Psoas muscle (tissue), 8 donors: ENCODE data around the gene GSTM4. TPM values are rescaled to one million over a fixed set of nuclear protein-coding genes. Genes with fewer than 3 reads are reported as not detected.
"Not testable (repeated sequence)": the region's sequence is repeated elsewhere in the genome, so short reads cannot be mapped to it uniquely, and the experiment has no call there.

ENCODE experiments used
- ATAC-seq, 4 donors: fragments of 200-7000 bp; cut with Tn5 transposase; one replicate each; pipeline ENCODE4 v1.9.1; 2020; ENCODE audit warnings: moderate library complexity in 3 of 4, mild to moderate bottlenecking in 2 of 4
- DNase-seq, 2 donors: peaks; one replicate each; pipeline ENCODE4 v3.0.0-alpha.2; 2020
- H3K27ac ChIP-seq: fragments of 200-600 bp; one replicate; pipeline ENCODE4 v1.8.0; 2022
- H3K27me3 ChIP-seq, 3 donors: fragments of 200-600 bp in 1 of 3; one replicate each; pipeline versions ENCODE4 v1.6.1 to v1.8.0; 2013 to 2022; ENCODE audit warnings: low read length in 2 of 3, mild to moderate bottlenecking in 2 of 3, moderate library complexity in 1 of 3; ENCODE audit not compliant: insufficient read depth in 3 of 3
- H3K36me3 ChIP-seq, 2 donors: fragments of 200-600 bp in 1 of 2; one replicate each; pipeline versions ENCODE4 v1.6.1 to v1.8.0; 2013 to 2022; ENCODE audit warnings: low read depth in 1 of 2, mild to moderate bottlenecking in 1 of 2, moderate library complexity in 1 of 2; ENCODE audit not compliant: insufficient read depth in 1 of 2
- H3K4me1 ChIP-seq: fragments of 200-600 bp; one replicate; pipeline ENCODE4 v1.8.0; 2022
- H3K4me3 ChIP-seq: fragments of 200-600 bp; one replicate; pipeline ENCODE4 v1.8.0; 2022; ENCODE audit warnings: mild to moderate bottlenecking
- H3K9me3 ChIP-seq: fragments of 200-600 bp; one replicate; pipeline ENCODE4 v1.8.0; 2022
- WGBS, 3 donors: extraction: QIAGEN DNeasy Blood & Tissue Kit; methylation state at CpG; one replicate each; pipeline versions ENCODE4 v1.1.6 to v1.1.7; 2013; 5-methylcytosine and 5-hydroxymethylcytosine counted together
- intact Hi-C, 2 donors: fragments of 100-400 bp; cut with DNase I; formaldehyde crosslinking; loops; one replicate each; pipeline versions ENCODE4 v1.11.0 to v1.14.2; 2022
- polyA plus RNA-seq, 3 donors: library from polyadenylated mRNA; stranded (reverse); fragments of 200-250 nt; gene quantifications; one replicate each; pipeline ENCODE4 v1.2.3, GENCODE V29; 2013
- total RNA-seq, 4 donors: library from RNA; stranded (reverse); fragmentation: NEBNext Ultra II Directional in 2 of 4; extraction: Animal tissue kit (Norgen Biotek cat#: 25700) in 2 of 4; gene quantifications; one replicate each; pipeline versions ENCODE4 v1.2.1 to v1.2.4, GENCODE V29; 2021 to 2023
- TF ChIP-seq, protein P1 (sequence below): fragments of 200-600 bp; IDR thresholded peaks from one replicate; pipeline ENCODE4 v1.8.0; 2022; ENCODE audit warnings: antibody characterized with exemption
- donor health status: healthy with polysubstance abuse.
- donor health status: DM: no; HTN: no; CAD: no; lungs with moderate emphysema.
- donor health status: Bipolar disorder and iron deficiency.
- donor health status: healthy.
- donor health status: DM: yes; HTN: yes; CAD: no.
- donor health status: DM: no; HTN: no; CAD: no.
- donor health status: DM: no; HTN: no; CAD: no.
- donor health status: DM: yes; HTN: yes; CAD: no.

The GSTM4 gene
- total and polyA plus RNA-seq, 7 donors, result 26.0 to 56.2 (median 42.9) TPM

DNA sequence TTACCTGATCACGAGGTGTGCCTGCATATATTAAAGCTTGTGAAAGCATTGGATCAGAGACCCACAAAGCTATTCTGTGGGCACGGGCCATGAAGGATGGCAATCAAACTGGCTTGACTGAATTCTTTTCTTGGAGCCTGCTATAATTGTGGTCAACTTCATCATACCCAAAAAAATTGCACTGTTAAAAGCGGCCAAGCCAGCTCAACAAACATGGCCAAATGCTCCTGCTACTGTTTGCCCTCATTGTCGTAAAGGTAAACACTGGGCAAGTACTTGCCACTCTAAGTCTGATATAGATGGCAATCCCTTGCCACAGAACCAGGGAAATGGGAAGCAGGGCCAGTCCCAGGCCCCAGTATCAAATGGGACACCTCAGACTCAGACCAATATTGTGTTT is 49.5 kb downstream of the GSTM4 start:
- no peak overlapping the region for H3K4me3 ChIP-seq
- H3K4me1 ChIP-seq, result no peaks in the 10 kb centered on the region
- 93 to 94% (median 94%) methylated on average over 4 of the region's 4 CpGs for WGBS, 3 donors
- H3K9me3 ChIP-seq, result no peaks in the 10 kb centered on the region
- no peak for DNase-seq
- no peaks in the 10 kb centered on the region for H3K27me3 ChIP-seq
- no peaks in the 10 kb centered on the region for H3K36me3 ChIP-seq
- ATAC-seq, result no peak
- intact Hi-C loops, result loop anchor here in 1 of 2 donors (5.0 to 10.0 kb wide), 2 partner anchors 59 to 63 kb away; partner anchors contain the start of gene EPS8L3
- H3K27ac ChIP-seq, result no peak overlapping the region
- TF ChIP-seq, protein P1, sequence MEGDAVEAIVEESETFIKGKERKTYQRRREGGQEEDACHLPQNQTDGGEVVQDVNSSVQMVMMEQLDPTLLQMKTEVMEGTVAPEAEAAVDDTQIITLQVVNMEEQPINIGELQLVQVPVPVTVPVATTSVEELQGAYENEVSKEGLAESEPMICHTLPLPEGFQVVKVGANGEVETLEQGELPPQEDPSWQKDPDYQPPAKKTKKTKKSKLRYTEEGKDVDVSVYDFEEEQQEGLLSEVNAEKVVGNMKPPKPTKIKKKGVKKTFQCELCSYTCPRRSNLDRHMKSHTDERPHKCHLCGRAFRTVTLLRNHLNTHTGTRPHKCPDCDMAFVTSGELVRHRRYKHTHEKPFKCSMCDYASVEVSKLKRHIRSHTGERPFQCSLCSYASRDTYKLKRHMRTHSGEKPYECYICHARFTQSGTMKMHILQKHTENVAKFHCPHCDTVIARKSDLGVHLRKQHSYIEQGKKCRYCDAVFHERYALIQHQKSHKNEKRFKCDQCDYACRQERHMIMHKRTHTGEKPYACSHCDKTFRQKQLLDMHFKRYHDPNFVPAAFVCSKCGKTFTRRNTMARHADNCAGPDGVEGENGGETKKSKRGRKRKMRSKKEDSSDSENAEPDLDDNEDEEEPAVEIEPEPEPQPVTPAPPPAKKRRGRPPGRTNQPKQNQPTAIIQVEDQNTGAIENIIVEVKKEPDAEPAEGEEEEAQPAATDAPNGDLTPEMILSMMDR, result no peak

DNA sequence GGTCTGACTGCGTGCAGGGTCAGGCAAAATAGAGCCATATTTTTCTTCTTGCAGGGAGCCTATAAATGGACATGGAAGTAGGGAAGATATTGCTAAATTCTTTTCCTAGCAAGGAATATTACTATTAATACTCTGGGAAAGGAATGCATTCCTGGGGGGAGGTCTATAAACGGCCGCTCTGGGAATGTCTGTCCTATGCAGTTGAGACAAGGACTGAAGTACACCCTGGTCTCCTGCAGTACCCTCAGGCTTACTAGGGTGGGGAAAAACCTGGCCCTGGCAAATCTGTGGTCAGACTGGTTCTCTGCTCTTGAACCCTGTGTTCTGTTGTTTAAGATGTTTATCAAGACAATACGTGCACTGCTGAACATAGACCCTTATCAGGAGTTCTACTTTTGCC is 53.0 kb downstream of the GSTM4 start:
- intact Hi-C loops, result loop anchor here in 1 of 2 donors (5.0 to 10.0 kb wide), 2 partner anchors 56 to 67 kb away; partner anchors contain the start of gene EPS8L3
- H3K9me3 ChIP-seq, result not testable (repeated sequence)
- WGBS, 3 donors, result 78 to 86% (median 83%) methylated on average over 4 of the region's 4 CpGs

DNA sequence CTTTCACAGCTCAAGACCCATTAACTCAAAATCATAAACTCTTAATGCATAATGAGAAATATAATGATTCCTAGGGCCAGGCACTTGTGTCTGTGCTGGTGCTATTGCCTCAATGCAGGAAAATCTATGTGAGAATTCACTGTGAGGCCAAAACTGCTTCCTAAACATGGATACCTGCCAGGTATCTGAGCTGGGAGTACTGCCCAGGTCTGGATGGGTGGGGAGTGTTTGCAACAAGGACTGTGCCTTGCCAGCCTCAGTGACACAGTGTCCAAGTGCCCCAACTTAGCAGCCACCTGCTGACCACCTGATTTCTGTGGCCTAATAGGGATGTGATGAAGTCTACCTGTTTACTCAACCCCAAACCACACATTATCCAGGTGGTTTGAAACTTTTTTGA is 53.9 kb downstream of the GSTM4 start:
- not testable (repeated sequence) for H3K4me3 ChIP-seq, H3K4me1 ChIP-seq, H3K36me3 ChIP-seq, DNase-seq, H3K9me3 ChIP-seq, H3K27me3 ChIP-seq, H3K27ac ChIP-seq
- peak in 3 of 4 donors; percentile 86 to 87 (median 86) for ATAC-seq
- intact Hi-C loops, result loop anchor here in 1 of 2 donors (5.0 to 10.0 kb wide), 2 partner anchors 55 to 68 kb away; partner anchors contain the start of gene EPS8L3

More for the DNA sequence above, 53.0 kb downstream of the GSTM4 start:
- H3K4me1 ChIP-seq, ATAC-seq, H3K4me3 ChIP-seq, DNase-seq, H3K27me3 ChIP-seq, H3K36me3 ChIP-seq, H3K27ac ChIP-seq: not testable (repeated sequence)

Other genes with a start within 250 kb of the GSTM4 start
- gene PSMA5, start 229.7 kb upstream of the GSTM4 start, total RNA-seq, result 100 to 1,000 TPM in 1 of 4 donors, 10 to 100 TPM in 3; 58.1 to 123 (median 94.6) TPM
- gene PSMA5, start 229.7 kb upstream of the GSTM4 start, polyA plus RNA-seq, result 100 to 1,000 TPM in 2 of 3 donors, 10 to 100 TPM in 1; 90.6 to 213 (median 146) TPM
- gene SYPL2, start 189.6 kb upstream of the GSTM4 start, total RNA-seq, result 100 to 1,000 TPM; 125 to 203 (median 163) TPM
- 10 to 100 TPM; 35.3 to 67.8 (median 66.2) TPM for gene SYPL2, start 189.6 kb upstream of the GSTM4 start, polyA plus RNA-seq
- 10 to 100 TPM in 1 of 4 donors, 1 to 10 TPM in 3; 4.4 to 14.1 (median 8.4) TPM for gene ATXN7L2, start 172.2 kb upstream of the GSTM4 start, total RNA-seq
- 1 to 10 TPM; 5.1 to 5.2 (median 5.1) TPM for gene ATXN7L2, start 172.2 kb upstream of the GSTM4 start, polyA plus RNA-seq
- 1 to 10 TPM; 2.4 to 4.0 (median 3.7) TPM for gene CYB561D1, start 162.0 kb upstream of the GSTM4 start, total RNA-seq
- gene CYB561D1, start 162.0 kb upstream of the GSTM4 start, polyA plus RNA-seq, result 10 to 100 TPM in 1 of 3 donors, 1 to 10 TPM in 2; 1.8 to 15.0 (median 3.5) TPM
- gene AMIGO1, start 146.4 kb upstream of the GSTM4 start, total RNA-seq, result 10 to 100 TPM in 3 of 4 donors, 1 to 10 TPM in 1; 8.7 to 16.6 (median 11.4) TPM
- 10 to 100 TPM in 1 of 3 donors, 1 to 10 TPM in 2; 3.1 to 16.0 (median 8.0) TPM for gene AMIGO1, start 146.4 kb upstream of the GSTM4 start, polyA plus RNA-seq
- 1 to 10 TPM in 1 of 4 donors, under 1 TPM in 1, not detected in 2; 0.18 to 1.4 TPM for gene GPR61, start 116.2 kb upstream of the GSTM4 start, total RNA-seq
- under 1 TPM in 1 of 3 donors, not detected in 2; 0.10 TPM for gene GPR61, start 116.2 kb upstream of the GSTM4 start, polyA plus RNA-seq
- 1 to 10 TPM; 1.4 to 2.3 (median 1.7) TPM for gene GNAI3, start 107.5 kb upstream of the GSTM4 start, total RNA-seq
- 1 to 10 TPM in 2 of 3 donors, under 1 TPM in 1; 0.96 to 2.9 (median 1.5) TPM for gene GNAI3, start 107.5 kb upstream of the GSTM4 start, polyA plus RNA-seq
- not detected for gene GNAT2, start 36.5 kb upstream of the GSTM4 start, total RNA-seq
- under 1 TPM in 2 of 3 donors, not detected in 1; 0.07 to 0.16 TPM for gene GNAT2, start 36.5 kb upstream of the GSTM4 start, polyA plus RNA-seq
- 10 to 100 TPM in 1 of 4 donors, 1 to 10 TPM in 3; 7.3 to 13.1 (median 8.7) TPM for gene AMPD2, start 36.3 kb upstream of the GSTM4 start, total RNA-seq
- gene AMPD2, start 36.3 kb upstream of the GSTM4 start, polyA plus RNA-seq, result 10 to 100 TPM in 1 of 3 donors, 1 to 10 TPM in 2; 4.2 to 13.9 (median 5.6) TPM
- gene GSTM2, start 12.0 kb downstream of the GSTM4 start, total RNA-seq, result 100 to 1,000 TPM in 2 of 4 donors, 10 to 100 TPM in 2; 38.7 to 175 (median 105) TPM
- gene GSTM2, start 12.0 kb downstream of the GSTM4 start, polyA plus RNA-seq, result 10 to 100 TPM; 35.5 to 86.8 (median 61.4) TPM
- 10 to 100 TPM in 2 of 4 donors, under 1 TPM in 1, not detected in 1; 0.42 to 89.4 (median 27.6) TPM for gene GSTM1, start 31.7 kb downstream of the GSTM4 start, total RNA-seq
- 10 to 100 TPM in 2 of 3 donors, under 1 TPM in 1; 0.21 to 41.2 (median 27.5) TPM for gene GSTM1, start 31.7 kb downstream of the GSTM4 start, polyA plus RNA-seq
- 1 to 10 TPM in 2 of 4 donors, under 1 TPM in 2; 0.61 to 5.0 (median 1.1) TPM for gene GSTM5, start 56.2 kb downstream of the GSTM4 start, total RNA-seq
- gene GSTM5, start 56.2 kb downstream of the GSTM4 start, polyA plus RNA-seq, result 1 to 10 TPM in 2 of 3 donors, under 1 TPM in 1; 0.53 to 1.4 (median 1.1) TPM
- 10 to 100 TPM; 10.1 to 49.4 (median 25.4) TPM for gene GSTM3, start 84.9 kb downstream of the GSTM4 start, total RNA-seq
- gene GSTM3, start 84.9 kb downstream of the GSTM4 start, polyA plus RNA-seq, result 10 to 100 TPM; 39.8 to 79.8 (median 42.3) TPM
- under 1 TPM in 1 of 4 donors, not detected in 3; 0.64 TPM for gene EPS8L3, start 107.8 kb downstream of the GSTM4 start, total RNA-seq
- under 1 TPM in 2 of 3 donors, not detected in 1; 0.03 to 0.57 TPM for gene EPS8L3, start 107.8 kb downstream of the GSTM4 start, polyA plus RNA-seq